Thyroid gland (tissue), 4 donors: ENCODE results near the gene TNC.

Experiments used
- POLR2A ChIP-seq, 2 donors: fragments of 450-650 bp; IDR thresholded peaks; one replicate each; pipeline ENCODE4 v1.6.1; 2017; ENCODE audit warnings: antibody characterized with exemption in 2 of 2, mild to moderate bottlenecking in 2 of 2, moderate library complexity in 1 of 2
- TF ChIP-seq, protein P1 (sequence below), 6 experiments: fragments of 200-600 bp in 3 of 6; fragments of 450-650 bp in 3 of 6; sonication (generic) in 3 of 6; IDR thresholded peaks; one replicate each; pipeline ENCODE4 v1.5.1; 2016 to 2019; ENCODE audit warnings: antibody characterized with exemption in 6 of 6, mild to moderate bottlenecking in 2 of 6, inconsistent platforms in 1 of 6, moderate library complexity in 1 of 6

DNA sequence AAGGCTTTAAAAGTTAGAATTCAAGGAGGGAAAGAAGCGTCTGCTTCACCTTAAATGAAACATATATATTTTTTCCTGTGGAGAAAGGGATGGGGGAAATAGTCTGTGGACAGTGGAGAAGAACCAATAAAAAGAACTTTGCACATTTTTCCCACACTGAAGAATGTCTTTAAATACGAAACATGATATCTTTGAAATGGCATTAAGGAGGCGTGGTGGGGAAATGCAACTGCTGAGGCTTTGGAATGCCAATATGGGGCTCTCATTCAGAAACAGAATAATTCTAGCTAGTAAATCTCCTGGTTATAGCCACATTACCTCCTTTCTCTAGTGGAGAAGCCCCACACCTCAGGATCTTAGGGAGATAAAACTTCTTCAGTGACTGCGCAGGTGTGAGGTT lies 46.8 kb downstream of the TNC start:
- TF ChIP-seq, protein P1, sequence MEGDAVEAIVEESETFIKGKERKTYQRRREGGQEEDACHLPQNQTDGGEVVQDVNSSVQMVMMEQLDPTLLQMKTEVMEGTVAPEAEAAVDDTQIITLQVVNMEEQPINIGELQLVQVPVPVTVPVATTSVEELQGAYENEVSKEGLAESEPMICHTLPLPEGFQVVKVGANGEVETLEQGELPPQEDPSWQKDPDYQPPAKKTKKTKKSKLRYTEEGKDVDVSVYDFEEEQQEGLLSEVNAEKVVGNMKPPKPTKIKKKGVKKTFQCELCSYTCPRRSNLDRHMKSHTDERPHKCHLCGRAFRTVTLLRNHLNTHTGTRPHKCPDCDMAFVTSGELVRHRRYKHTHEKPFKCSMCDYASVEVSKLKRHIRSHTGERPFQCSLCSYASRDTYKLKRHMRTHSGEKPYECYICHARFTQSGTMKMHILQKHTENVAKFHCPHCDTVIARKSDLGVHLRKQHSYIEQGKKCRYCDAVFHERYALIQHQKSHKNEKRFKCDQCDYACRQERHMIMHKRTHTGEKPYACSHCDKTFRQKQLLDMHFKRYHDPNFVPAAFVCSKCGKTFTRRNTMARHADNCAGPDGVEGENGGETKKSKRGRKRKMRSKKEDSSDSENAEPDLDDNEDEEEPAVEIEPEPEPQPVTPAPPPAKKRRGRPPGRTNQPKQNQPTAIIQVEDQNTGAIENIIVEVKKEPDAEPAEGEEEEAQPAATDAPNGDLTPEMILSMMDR (IDR thresholded peaks at IDR 0.05): no peak
- TF ChIP-seq POLR2A (IDR thresholded peaks at IDR 0.05): no peak
